Measurements from ENCODE around the gene MALT1. TPM values are rescaled to one million over a fixed set of nuclear protein-coding genes. Genes with fewer than 3 reads are reported as not detected.

Gene MALT1, protein sequence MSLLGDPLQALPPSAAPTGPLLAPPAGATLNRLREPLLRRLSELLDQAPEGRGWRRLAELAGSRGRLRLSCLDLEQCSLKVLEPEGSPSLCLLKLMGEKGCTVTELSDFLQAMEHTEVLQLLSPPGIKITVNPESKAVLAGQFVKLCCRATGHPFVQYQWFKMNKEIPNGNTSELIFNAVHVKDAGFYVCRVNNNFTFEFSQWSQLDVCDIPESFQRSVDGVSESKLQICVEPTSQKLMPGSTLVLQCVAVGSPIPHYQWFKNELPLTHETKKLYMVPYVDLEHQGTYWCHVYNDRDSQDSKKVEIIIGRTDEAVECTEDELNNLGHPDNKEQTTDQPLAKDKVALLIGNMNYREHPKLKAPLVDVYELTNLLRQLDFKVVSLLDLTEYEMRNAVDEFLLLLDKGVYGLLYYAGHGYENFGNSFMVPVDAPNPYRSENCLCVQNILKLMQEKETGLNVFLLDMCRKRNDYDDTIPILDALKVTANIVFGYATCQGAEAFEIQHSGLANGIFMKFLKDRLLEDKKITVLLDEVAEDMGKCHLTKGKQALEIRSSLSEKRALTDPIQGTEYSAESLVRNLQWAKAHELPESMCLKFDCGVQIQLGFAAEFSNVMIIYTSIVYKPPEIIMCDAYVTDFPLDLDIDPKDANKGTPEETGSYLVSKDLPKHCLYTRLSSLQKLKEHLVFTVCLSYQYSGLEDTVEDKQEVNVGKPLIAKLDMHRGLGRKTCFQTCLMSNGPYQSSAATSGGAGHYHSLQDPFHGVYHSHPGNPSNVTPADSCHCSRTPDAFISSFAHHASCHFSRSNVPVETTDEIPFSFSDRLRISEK
- 19.0 and 19.6 TPM in 2 replicates for total RNA-seq (2021)
- percentile 83 among the genes with signal in this experiment for Bru-seq, nascent RNA
- BruChase-seq, experiment 1, labeled RNA remaining after a 2-hour chase = percentile 77 among the genes with signal in this experiment
- percentile 82 among the genes with signal in this experiment for BruChase-seq, experiment 2, labeled RNA remaining after a 6-hour chase
- long read RNA-seq, full-length matches to known transcripts = 19 of 26 reads
- long read RNA-seq, partial matches to known transcripts = 2 of 26 reads
- long read RNA-seq, other reads (novel, unspliced or antisense) = 5 of 26 reads

- Histone ChIP-seq H2AFZ (peak within 1 kb of the TSS; percentile 78), H3K9me3 (ENCODE audit: insufficient read depth, low read depth) (no peaks in the 10 kb centered on the region), H3K4me3 (peak within 1 kb of the TSS; percentile 77), H3K4me2 (peak within 1 kb of the TSS; percentile 89), H3K79me2 (ENCODE audit: low read depth) (peaks cover 44% of the 10 kb centered on the region), H3K9me2 (ENCODE audit: insufficient read depth) (no peaks in the 10 kb centered on the region), H3F3A (ENCODE audit: insufficient read depth, low read depth) (peaks cover 39% of the 10 kb centered on the region), H3K36me3 (ENCODE audit: low read depth) (no peaks in the 10 kb centered on the region; the same call in 1 of the 2 replicates), H3K27ac (peak within 1 kb of the TSS; percentile 85), H3K27me3 (ENCODE audit: insufficient read depth, low read depth) (no peaks in the 10 kb centered on the region), H3K4me1 (replicated peaks; ENCODE audit: insufficient read depth) (peaks cover 61% of the 10 kb centered on the region), H4K20me1 (ENCODE audit: insufficient read depth) (0 out of 2 replicates have a peak, but pooled peaks cover 4% of the 10 kb centered on the region)
- intact Hi-C loops (cut with micrococcal nuclease; ENCODE audit: unreplicated experiment) = loop anchor here (1.0 kb wide), 1 partner anchor 130 kb away; no protein-coding TSS in a partner anchor
- CTCF ChIA-PET = interaction anchor here (0.6 to 1.6 kb wide), 5 partner anchors 21 to 1636 kb away, joined by 3 to 9 read pairs (median 4); partner anchors contain the start of gene ONECUT2
- POLR2A ChIA-PET (ENCODE audit: unreplicated experiment) = interaction anchor here (0.5 to 0.9 kb wide), 6 partner anchors 20 to 889 kb away, joined by 3 to 31 read pairs (median 4); no protein-coding TSS in a partner anchor
- DNase-seq = peak; percentile 72 to 87
- BruUV-seq (replicated peaks) = no TSS peak
- TF ChIP-seq, protein P1, sequence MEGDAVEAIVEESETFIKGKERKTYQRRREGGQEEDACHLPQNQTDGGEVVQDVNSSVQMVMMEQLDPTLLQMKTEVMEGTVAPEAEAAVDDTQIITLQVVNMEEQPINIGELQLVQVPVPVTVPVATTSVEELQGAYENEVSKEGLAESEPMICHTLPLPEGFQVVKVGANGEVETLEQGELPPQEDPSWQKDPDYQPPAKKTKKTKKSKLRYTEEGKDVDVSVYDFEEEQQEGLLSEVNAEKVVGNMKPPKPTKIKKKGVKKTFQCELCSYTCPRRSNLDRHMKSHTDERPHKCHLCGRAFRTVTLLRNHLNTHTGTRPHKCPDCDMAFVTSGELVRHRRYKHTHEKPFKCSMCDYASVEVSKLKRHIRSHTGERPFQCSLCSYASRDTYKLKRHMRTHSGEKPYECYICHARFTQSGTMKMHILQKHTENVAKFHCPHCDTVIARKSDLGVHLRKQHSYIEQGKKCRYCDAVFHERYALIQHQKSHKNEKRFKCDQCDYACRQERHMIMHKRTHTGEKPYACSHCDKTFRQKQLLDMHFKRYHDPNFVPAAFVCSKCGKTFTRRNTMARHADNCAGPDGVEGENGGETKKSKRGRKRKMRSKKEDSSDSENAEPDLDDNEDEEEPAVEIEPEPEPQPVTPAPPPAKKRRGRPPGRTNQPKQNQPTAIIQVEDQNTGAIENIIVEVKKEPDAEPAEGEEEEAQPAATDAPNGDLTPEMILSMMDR (conservative IDR thresholded peaks at IDR 0.05) = no peak
- no peak for TF ChIP-seq EZH2 (IDR thresholded peaks at IDR 0.05; ENCODE audit: low read depth)
These were observed at the start of gene MALT1 for GRCh38 chr18:58671111-58671631. Gene MALT1 (plus strand): TSS chr18:58671465. CDS start chr18:58671644, 179 bp downstream.

DNA sequence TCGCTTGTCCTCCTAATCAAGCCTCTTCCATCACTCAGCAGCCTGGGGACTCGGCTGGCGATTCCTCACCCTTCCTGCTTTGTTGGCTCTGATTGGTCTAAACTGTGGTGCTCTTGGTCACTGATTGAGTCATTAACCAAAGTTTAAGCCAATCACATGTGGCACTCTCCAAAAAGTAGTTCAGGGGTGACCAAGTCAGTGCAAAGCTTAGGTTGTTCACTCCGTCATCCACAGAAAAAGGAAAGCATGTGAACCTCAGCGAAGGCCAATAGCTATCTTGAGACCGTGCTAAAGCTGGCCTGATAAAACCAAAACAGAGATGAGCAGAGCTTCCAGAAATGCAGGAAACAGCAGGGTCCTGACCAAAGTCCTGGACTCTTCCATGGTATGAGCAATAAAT lies 47.3 kb upstream of the MALT1 start:
- Histone ChIP-seq H3K79me2 (ENCODE audit: low read depth) (no peaks in the 10 kb centered on the region), H2AFZ (no peak overlapping the region), H3K9me2 (ENCODE audit: insufficient read depth) (no peaks in the 10 kb centered on the region), H4K20me1 (ENCODE audit: insufficient read depth) (no peaks in the 10 kb centered on the region), H3K9me3 (ENCODE audit: insufficient read depth, low read depth) (no peaks in the 10 kb centered on the region), H3F3A (ENCODE audit: insufficient read depth, low read depth) (no peaks in the 10 kb centered on the region), H3K36me3 (ENCODE audit: low read depth) (no peaks in the 10 kb centered on the region), H3K4me1 (replicated peaks; ENCODE audit: insufficient read depth) (no peaks in the 10 kb centered on the region), H3K27ac (no peak overlapping the region), H3K4me2 (no peak overlapping the region), H3K27me3 (ENCODE audit: insufficient read depth, low read depth) (no peaks in the 10 kb centered on the region), H3K4me3 (no peak overlapping the region)
- DNase-seq = no peak
- BruUV-seq (replicated peaks) = no TSS peak
- ChIA-PET CTCF (no interaction called here), POLR2A (ENCODE audit: unreplicated experiment) (no interaction called here)
- intact Hi-C loops (cut with micrococcal nuclease; ENCODE audit: unreplicated experiment) = no loop called here
- TF ChIP-seq EZH2 (IDR thresholded peaks at IDR 0.05; ENCODE audit: low read depth) = no peak
- TF ChIP-seq, protein P1 (conservative IDR thresholded peaks at IDR 0.05) = no peak

GRCh38 chr18:58625839-58626238 lies 45.4 kb upstream of the MALT1 start:
- Histone ChIP-seq H3K36me3 (ENCODE audit: low read depth) (no peaks in the 10 kb centered on the region), H3K9me3 (ENCODE audit: insufficient read depth, low read depth) (no peaks in the 10 kb centered on the region), H3K79me2 (ENCODE audit: low read depth) (no peaks in the 10 kb centered on the region), H3K4me2 (no peak overlapping the region), H3K9me2 (ENCODE audit: insufficient read depth) (no peaks in the 10 kb centered on the region), H2AFZ (no peak overlapping the region), H3F3A (ENCODE audit: insufficient read depth, low read depth) (no peaks in the 10 kb centered on the region), H3K4me1 (replicated peaks; ENCODE audit: insufficient read depth) (no peaks in the 10 kb centered on the region), H4K20me1 (ENCODE audit: insufficient read depth) (no peaks in the 10 kb centered on the region), H3K4me3 (no peak overlapping the region), H3K27ac (no peak overlapping the region), H3K27me3 (ENCODE audit: insufficient read depth, low read depth) (no peaks in the 10 kb centered on the region)
- BruUV-seq (replicated peaks) = no TSS peak
- no peak for DNase-seq
- TF ChIP-seq, protein P1 (conservative IDR thresholded peaks at IDR 0.05) = no peak
- no peak for TF ChIP-seq EZH2 (IDR thresholded peaks at IDR 0.05; ENCODE audit: low read depth)
- intact Hi-C loops (cut with micrococcal nuclease; ENCODE audit: unreplicated experiment) = no loop called here
- POLR2A ChIA-PET (ENCODE audit: unreplicated experiment) = no interaction called here
- CTCF ChIA-PET = no interaction called here
